ENCODE measurements around the gene SLC34A3. TPM values are rescaled to one million over a fixed set of nuclear protein-coding genes. Genes with fewer than 3 reads are reported as not detected.

SLC34A3 gene
- total RNA-seq, 2 experiments from 2014 or later = not detected

GRCh38 chr9:137272241-137273094 lies 41.8 kb downstream of the SLC34A3 start:
- peaks cover 1% of the 10 kb centered on the region for H3K27me3 Mint-ChIP-seq
- H3K36me3 Mint-ChIP-seq (ENCODE audit: low read depth) = peaks cover 33% of the 10 kb centered on the region
- POLR2A ChIA-PET = no interaction called here
- ATAC-seq (no peak), DNase-seq (no peak)
- intact Hi-C loops (cut with micrococcal nuclease) = no loop called here
- H3K4me1 Mint-ChIP-seq (ENCODE audit: low read depth) = peaks cover 17% of the 10 kb centered on the region
- no peak for TF ChIP-seq CTCF (IDR thresholded peaks at IDR 0.05)
- H3K27ac Mint-ChIP-seq = no peak overlapping the region
- no peak overlapping the region for H3K4me3 Mint-ChIP-seq
- CTCF ChIA-PET = interaction anchor here (1.2 to 2.6 kb wide), 2 partner anchors 15 to 36 kb away, joined by 4 to 7 read pairs; no protein-coding TSS in a partner anchor
- no peaks in the 10 kb centered on the region for H3K9me3 Mint-ChIP-seq

- H3K9me3 Mint-ChIP-seq = no peaks in the 10 kb centered on the region
- H3K4me1 Mint-ChIP-seq (ENCODE audit: low read depth) = peaks cover 19% of the 10 kb centered on the region
- DNase-seq = no peak
- peaks cover 3% of the 10 kb centered on the region for H3K27me3 Mint-ChIP-seq
- peaks cover 29% of the 10 kb centered on the region for H3K36me3 Mint-ChIP-seq (ENCODE audit: low read depth)
- intact Hi-C loops (cut with micrococcal nuclease) = no loop called here
- no peak overlapping the region for H3K4me3 Mint-ChIP-seq
- CTCF ChIA-PET = interaction anchor here (1.2 to 2.6 kb wide), 2 partner anchors 14 to 37 kb away, joined by 4 to 7 read pairs; no protein-coding TSS in a partner anchor
- no peak for ATAC-seq
- POLR2A ChIA-PET = no interaction called here
- no peak for TF ChIP-seq CTCF (IDR thresholded peaks at IDR 0.05)
- no peak overlapping the region for H3K27ac Mint-ChIP-seq
Measured at GRCh38 chr9:137273095-137273490, 42.4 kb downstream of the SLC34A3 start.

GRCh38 chr9:137273611-137274320 lies 43.1 kb downstream of the SLC34A3 start:
- peaks cover 19% of the 10 kb centered on the region for H3K4me1 Mint-ChIP-seq (ENCODE audit: low read depth)
- no peaks in the 10 kb centered on the region for H3K9me3 Mint-ChIP-seq
- no peak overlapping the region for H3K4me3 Mint-ChIP-seq
- peaks cover 3% of the 10 kb centered on the region for H3K27me3 Mint-ChIP-seq
- H3K27ac Mint-ChIP-seq = no peak overlapping the region
- H3K36me3 Mint-ChIP-seq (ENCODE audit: low read depth) = peaks cover 25% of the 10 kb centered on the region
- ChIA-PET CTCF (interaction anchor here (1.1 to 2.6 kb wide), 3 partner anchors 12 to 37 kb away, joined by 4 to 7 read pairs (median 4); no protein-coding TSS in a partner anchor), POLR2A (interaction anchor here (1.2 to 1.6 kb wide), 2 partner anchors 9 to 18 kb away, joined by 5 to 8 read pairs; no protein-coding TSS in a partner anchor)
- no peak for DNase-seq
- no peak for TF ChIP-seq CTCF (IDR thresholded peaks at IDR 0.05)
- no peak for ATAC-seq
- intact Hi-C loops (cut with micrococcal nuclease) = no loop called here

- intact Hi-C loops (cut with micrococcal nuclease) = no loop called here
- H3K4me1 Mint-ChIP-seq (ENCODE audit: low read depth) = peaks cover 19% of the 10 kb centered on the region
- ATAC-seq (no peak), DNase-seq (no peak)
- H3K9me3 Mint-ChIP-seq = no peaks in the 10 kb centered on the region
- POLR2A ChIA-PET = interaction anchor here (1.2 to 1.6 kb wide), 2 partner anchors 10 to 19 kb away, joined by 5 to 8 read pairs; no protein-coding TSS in a partner anchor
- H3K27me3 Mint-ChIP-seq = peaks cover 3% of the 10 kb centered on the region
- no peak for TF ChIP-seq CTCF (IDR thresholded peaks at IDR 0.05)
- no peak overlapping the region for H3K4me3 Mint-ChIP-seq
- peaks cover 15% of the 10 kb centered on the region for H3K36me3 Mint-ChIP-seq (ENCODE audit: low read depth)
- no peak overlapping the region for H3K27ac Mint-ChIP-seq
- CTCF ChIA-PET = no interaction called here
Measured at GRCh38 chr9:137275203-137275587, 44.5 kb downstream of the SLC34A3 start.

Measured in activated CD8-positive, alpha-beta T cell treated with anti-CD3 and anti-CD28 coated beads for 36 hours (primary cell).